Calu3 (cell line): ENCODE measurements around the gene CYP24A1. TPM values are rescaled to one million over a fixed set of nuclear protein-coding genes. Genes with fewer than 3 reads are reported as not detected.

Experiments used
- BruUV-seq: library from RNA; stranded (reverse); fragments of 400-500 nt; replicated peaks from 2 replicates; lab custom pipeline; 2021; lab: Mats Ljungman, UMichigan
- CTCF ChIA-PET: fragments of 300-600 bp; sonication (Branson Sonifier 250); formaldehyde crosslinking; loops from one replicate; lab custom pipeline; 2022; ENCODE audit warnings: antibody characterized with exemption; lab: Charles Lee
- DNase-seq: peaks from one replicate; pipeline ENCODE4 v3.0.0; 2022
- H3K27ac Mint-ChIP-seq: one replicate; pipeline ENCODE4 v1.8.0; 2022; ENCODE audit warnings: mixed read lengths; ENCODE audit not compliant: unreplicated experiment
- H3K27me3 Mint-ChIP-seq: one replicate; pipeline ENCODE4 v1.8.0; 2022; ENCODE audit warnings: mixed read lengths; ENCODE audit not compliant: unreplicated experiment
- H3K36me3 Mint-ChIP-seq: one replicate; pipeline ENCODE4 v1.8.0; 2022; ENCODE audit warnings: mild to moderate bottlenecking, moderate library complexity, mixed read lengths; ENCODE audit not compliant: insufficient read depth, unreplicated experiment
- H3K4me1 Mint-ChIP-seq: one replicate; pipeline ENCODE4 v1.8.0; 2022; ENCODE audit warnings: mild to moderate bottlenecking, low read depth, mixed read lengths; ENCODE audit not compliant: unreplicated experiment
- H3K4me3 Mint-ChIP-seq: one replicate; pipeline ENCODE4 v1.8.0; 2022; ENCODE audit warnings: mild to moderate bottlenecking, low read depth, moderate library complexity, mixed read lengths; ENCODE audit not compliant: unreplicated experiment
- H3K9me3 Mint-ChIP-seq: one replicate; pipeline ENCODE4 v1.8.0; 2022; ENCODE audit warnings: low read depth, mixed read lengths; ENCODE audit not compliant: unreplicated experiment
- CTCF ChIP-seq: fragments of 200-600 bp; IDR thresholded peaks from one replicate; pipeline ENCODE4 v1.8.0; 2022; ENCODE audit warnings: antibody characterized with exemption; ENCODE audit not compliant: unreplicated experiment
- intact Hi-C: fragments of 100-400 bp; cut with micrococcal nuclease; formaldehyde crosslinking; loops from one replicate; pipeline ENCODE4 v1.10.0; 2022; ENCODE audit not compliant: unreplicated experiment
- total RNA-seq: library from RNA; stranded (reverse); gene quantifications from 2 replicates; pipeline ENCODE4 v1.2.3, GENCODE V29; 2022

Gene CYP24A1
- total RNA-seq, 1 experiment from 2014 or later = 665 TPM

GRCh38 chr20:54166987-54167662, 6.7 kb downstream of the CYP24A1 start:
- intact Hi-C loops = no loop called here
- CTCF ChIA-PET = interaction anchor here (1.2 to 2.2 kb wide), 4 partner anchors 15 to 70 kb away, joined by 3 to 15 read pairs (median 4); no protein-coding TSS in a partner anchor
- H3K36me3 Mint-ChIP-seq = peaks cover 97% of the 10 kb centered on the region
- no peaks in the 10 kb centered on the region for H3K9me3 Mint-ChIP-seq
- H3K4me3 Mint-ChIP-seq = no peak overlapping the region
- H3K27me3 Mint-ChIP-seq = no peaks in the 10 kb centered on the region
- no TSS peak for BruUV-seq
- TF ChIP-seq CTCF = no peak
- DNase-seq = no peak
- peak overlapping the region; percentile 48 for H3K27ac Mint-ChIP-seq
- peaks cover 73% of the 10 kb centered on the region for H3K4me1 Mint-ChIP-seq

- no peaks in the 10 kb centered on the region for H3K27me3 Mint-ChIP-seq
- no TSS peak for BruUV-seq
- no peak for TF ChIP-seq CTCF
- peaks cover 97% of the 10 kb centered on the region for H3K36me3 Mint-ChIP-seq
- no peaks in the 10 kb centered on the region for H3K9me3 Mint-ChIP-seq
- H3K4me3 Mint-ChIP-seq = no peak overlapping the region
- peak overlapping the region; percentile 48 for H3K27ac Mint-ChIP-seq
- intact Hi-C loops = no loop called here
- no peak for DNase-seq
- CTCF ChIA-PET = no interaction called here
- H3K4me1 Mint-ChIP-seq = peaks cover 71% of the 10 kb centered on the region
Measured at GRCh38 chr20:54165803-54166202, 8.0 kb downstream of the CYP24A1 start.

DNA sequence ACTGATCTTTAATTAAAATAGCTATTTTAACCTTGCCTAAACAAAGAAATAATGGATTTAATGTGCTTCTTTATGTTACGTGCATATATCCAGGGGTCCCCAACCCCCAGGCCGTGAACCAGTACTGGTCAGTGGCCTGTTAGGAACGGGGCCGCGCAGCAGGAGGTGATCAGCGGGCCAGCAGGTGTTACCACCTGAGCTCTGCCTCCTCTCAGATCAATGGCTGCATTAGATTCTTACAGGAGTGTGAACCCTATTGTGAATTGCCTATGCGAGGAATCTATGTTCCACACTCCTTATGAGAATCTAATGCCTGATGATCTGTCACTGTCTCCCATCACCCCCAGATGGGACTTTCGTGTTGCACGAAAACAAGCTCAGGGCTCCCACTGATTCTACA, 8.8 kb downstream of the CYP24A1 start:
- no peak for DNase-seq
- intact Hi-C loops = no loop called here
- peaks cover 75% of the 10 kb centered on the region for H3K4me1 Mint-ChIP-seq

GRCh38 chr20:54163402-54163801, 10.4 kb downstream of the CYP24A1 start:
- Mint-ChIP-seq H3K27me3 (no peaks in the 10 kb centered on the region), H3K36me3 (peaks cover 99% of the 10 kb centered on the region), H3K4me1 (peaks cover 59% of the 10 kb centered on the region), H3K9me3 (no peaks in the 10 kb centered on the region), H3K27ac (peak overlapping the region; percentile 55), H3K4me3 (no peak overlapping the region)
- CTCF ChIA-PET = no interaction called here
- TF ChIP-seq CTCF = no peak
- intact Hi-C loops = no loop called here
- no peak for DNase-seq
- no TSS peak for BruUV-seq

More for the DNA sequence above, 8.8 kb downstream of the CYP24A1 start:
- Mint-ChIP-seq H3K27me3 (no peaks in the 10 kb centered on the region), H3K36me3 (peaks cover 100% of the 10 kb centered on the region), H3K9me3 (no peaks in the 10 kb centered on the region), H3K27ac (no peak overlapping the region), H3K4me3 (no peak overlapping the region)
- no peak for TF ChIP-seq CTCF
- CTCF ChIA-PET = interaction anchor here (0.8 kb wide), 1 partner anchor 11 kb away, joined by 4 read pairs; no protein-coding TSS in a partner anchor
- no TSS peak for BruUV-seq
